GM18909 (cell line): Measurements from ENCODE around the gene MSGN1.
"Not testable (repeated sequence)": the region's sequence is repeated elsewhere in the genome, so short reads cannot be mapped to it uniquely, and the experiment has no call there.

ENCODE experiments used
- ATAC-seq: cut with Tn5 transposase; IDR thresholded peaks from one replicate; pipeline ENCODE4 v1.9.1; 2021; ENCODE audit warnings: mild to moderate bottlenecking; ENCODE audit not compliant: unreplicated experiment, poor library complexity

MSGN1 gene

GRCh38 chr2:17804358-17804757 is 11.9 kb upstream of the MSGN1 start:
- ATAC-seq, result peak; percentile 69

- ATAC-seq, result no peak
These were observed 11.1 kb upstream of the MSGN1 start for GRCh38 chr2:17805166-17805565.

GRCh38 chr2:17805717-17806363 is 10.4 kb upstream of the MSGN1 start:
- no peak for ATAC-seq

- ATAC-seq, result peak; percentile 58
These were observed 3.1 kb upstream of the MSGN1 start for GRCh38 chr2:17813010-17813741.

GRCh38 chr2:17813742-17814473 is 2.4 kb upstream of the MSGN1 start:
- ATAC-seq, result peak; percentile 93

- no peak for ATAC-seq
These were observed 1.7 kb upstream of the MSGN1 start for GRCh38 chr2:17814601-17815000.

- ATAC-seq, result no peak
These were observed 634 bp upstream of the MSGN1 start for GRCh38 chr2:17815468-17816184.

- no peak for ATAC-seq
These were observed 2.1 kb downstream of the MSGN1 start for GRCh38 chr2:17818235-17818815.

- ATAC-seq, result no peak
These were observed 4.8 kb downstream of the MSGN1 start for GRCh38 chr2:17821080-17821479.

GRCh38 chr2:17821535-17822444 is 5.5 kb downstream of the MSGN1 start:
- ATAC-seq, result peak; percentile 43

- ATAC-seq, result peak; percentile 67
These were observed 6.3 kb downstream of the MSGN1 start for GRCh38 chr2:17822445-17823117.

GRCh38 chr2:17823646-17824045 is 7.4 kb downstream of the MSGN1 start:
- not testable (repeated sequence) for ATAC-seq

GRCh38 chr2:17827316-17827715 is 11.1 kb downstream of the MSGN1 start:
- ATAC-seq, result no peak

- ATAC-seq, result no peak
These were observed 11.5 kb downstream of the MSGN1 start for GRCh38 chr2:17827785-17828184.

GRCh38 chr2:17830053-17831034 is 14.1 kb downstream of the MSGN1 start:
- ATAC-seq, result peak; percentile 91

GRCh38 chr2:17835516-17835915 is 19.3 kb downstream of the MSGN1 start:
- no peak for ATAC-seq

GRCh38 chr2:17839959-17840358 is 23.7 kb downstream of the MSGN1 start:
- ATAC-seq, result no peak

GRCh38 chr2:17843457-17843856 is 27.2 kb downstream of the MSGN1 start:
- no peak for ATAC-seq
